Peyer's patch (tissue), 4 donors: ENCODE results near the gene AGAP1.

Experiments used
- POLR2A ChIP-seq, 2 donors: fragments of 450-650 bp; IDR thresholded peaks; one replicate each; pipeline ENCODE4 v1.5.1; 2017; ENCODE audit warnings: antibody characterized with exemption in 2 of 2, mild to moderate bottlenecking in 2 of 2, moderate library complexity in 2 of 2
- TF ChIP-seq, protein P1 (sequence below), 6 experiments: fragments of 450-650 bp in 4 of 6; fragments of 200-600 bp in 2 of 6; sonication (generic) in 1 of 6; IDR thresholded peaks; one replicate each; pipeline ENCODE4 v1.5.1; 2017 to 2019; ENCODE audit warnings: antibody characterized with exemption in 6 of 6, mild to moderate bottlenecking in 3 of 6, moderate library complexity in 1 of 6

DNA sequence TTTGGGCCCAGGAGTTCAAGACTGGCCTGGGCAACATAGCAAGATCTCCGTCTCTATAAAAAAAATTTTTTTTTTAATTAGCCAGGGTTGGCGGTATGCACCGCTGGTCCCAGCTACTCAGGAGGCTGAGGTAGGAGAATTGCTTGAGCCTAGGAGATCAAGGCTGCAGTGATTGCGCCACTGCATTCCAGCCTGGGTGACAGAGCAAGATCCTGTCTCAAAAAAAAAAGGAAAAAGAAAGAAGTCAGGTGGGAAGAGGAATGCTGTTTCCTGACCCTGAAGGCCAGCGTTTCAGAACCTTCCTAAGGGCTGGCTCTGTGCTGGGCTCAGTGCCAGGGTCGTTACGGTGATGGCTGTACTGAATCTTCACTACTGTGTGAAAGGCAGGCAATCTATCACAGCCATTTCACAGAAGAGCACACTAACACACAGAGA is 35.0 kb upstream of the AGAP1 start:
- TF ChIP-seq POLR2A (IDR thresholded peaks at IDR 0.05), result no peak
- TF ChIP-seq, protein P1, sequence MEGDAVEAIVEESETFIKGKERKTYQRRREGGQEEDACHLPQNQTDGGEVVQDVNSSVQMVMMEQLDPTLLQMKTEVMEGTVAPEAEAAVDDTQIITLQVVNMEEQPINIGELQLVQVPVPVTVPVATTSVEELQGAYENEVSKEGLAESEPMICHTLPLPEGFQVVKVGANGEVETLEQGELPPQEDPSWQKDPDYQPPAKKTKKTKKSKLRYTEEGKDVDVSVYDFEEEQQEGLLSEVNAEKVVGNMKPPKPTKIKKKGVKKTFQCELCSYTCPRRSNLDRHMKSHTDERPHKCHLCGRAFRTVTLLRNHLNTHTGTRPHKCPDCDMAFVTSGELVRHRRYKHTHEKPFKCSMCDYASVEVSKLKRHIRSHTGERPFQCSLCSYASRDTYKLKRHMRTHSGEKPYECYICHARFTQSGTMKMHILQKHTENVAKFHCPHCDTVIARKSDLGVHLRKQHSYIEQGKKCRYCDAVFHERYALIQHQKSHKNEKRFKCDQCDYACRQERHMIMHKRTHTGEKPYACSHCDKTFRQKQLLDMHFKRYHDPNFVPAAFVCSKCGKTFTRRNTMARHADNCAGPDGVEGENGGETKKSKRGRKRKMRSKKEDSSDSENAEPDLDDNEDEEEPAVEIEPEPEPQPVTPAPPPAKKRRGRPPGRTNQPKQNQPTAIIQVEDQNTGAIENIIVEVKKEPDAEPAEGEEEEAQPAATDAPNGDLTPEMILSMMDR (IDR thresholded peaks at IDR 0.05), result no peak
